OCI-LY3 (cell line): ENCODE measurements around the gene APAF1.

ENCODE experiments used
- H2AFZ ChIP-seq: fragments of 200-600, 300-600 bp; shearing (Covaris generic); 2 replicates; pipeline ENCODE4 v1.6.0; 2014; ENCODE audit warnings: antibody characterized with exemption, low read depth, low read length
- H3K27ac ChIP-seq: fragments of 200-600, 300-600 bp; sonication (generic); 2 replicates; pipeline ENCODE4 v1.5.1; 2014; ENCODE audit warnings: mild to moderate bottlenecking, low read length, moderate library complexity, mixed read lengths
- H3K27me3 ChIP-seq: fragments of 200-600, 300-600 bp; sonication (generic); 2 replicates; pipeline ENCODE4 v1.6.1; 2014; ENCODE audit warnings: low read depth, low read length, mixed read lengths
- H3K36me3 ChIP-seq: fragments of 200-600, 300-600 bp; sonication (generic); replicated peaks from 2 replicates; pipeline ENCODE3; 2014; ENCODE audit warnings: low read depth, low read length, mixed read lengths
- H3K4me1 ChIP-seq: fragments of 300-600, 200-600 bp; sonication (generic); 2 replicates; pipeline ENCODE4 v1.6.1; 2014; ENCODE audit warnings: low read length, mixed read lengths
- H3K4me2 ChIP-seq: fragments of 200-600, 300-600 bp; sonication (generic); 2 replicates; pipeline ENCODE4 v1.6.1; 2014; ENCODE audit warnings: low read length, mixed read lengths
- H3K4me3 ChIP-seq: fragments of 300-600, 200-600 bp; sonication (generic); 2 replicates; pipeline ENCODE4 v1.5.1; 2014; ENCODE audit warnings: antibody characterized with exemption, mild to moderate bottlenecking, low read length, moderate library complexity
- H3K79me2 ChIP-seq: fragments of 300-600, 200-600 bp; shearing (Covaris generic); 2 replicates; pipeline ENCODE4 v1.6.1; 2014; ENCODE audit warnings: mild to moderate bottlenecking, low read length, mixed read lengths
- H3K9ac ChIP-seq: fragments of 300-600, 200-600 bp; shearing (Covaris generic); 2 replicates; pipeline ENCODE4 v1.6.0; 2014; ENCODE audit warnings: mild to moderate bottlenecking, low read length, moderate library complexity
- H3K9me3 ChIP-seq: fragments of 200-600, 300-600 bp; shearing (Covaris generic); 2 replicates; pipeline ENCODE4 v1.6.1; 2014; ENCODE audit warnings: low read length, mixed read lengths; ENCODE audit not compliant: insufficient read depth
- H4K20me1 ChIP-seq: fragments of 200-600, 300-600 bp; sonication (generic); 2 replicates; pipeline ENCODE4 v1.6.1; 2016; ENCODE audit warnings: low read length, mixed read lengths; ENCODE audit not compliant: insufficient read depth
- CTCF ChIP-seq: fragments of 200-600, 300-600 bp; sonication (generic); IDR thresholded peaks from 2 replicates; pipeline ENCODE4 v1.5.1; 2014; ENCODE audit warnings: antibody characterized with exemption, low read length, low read depth
- EZH2phosphoT487 ChIP-seq: fragments of 200-600 bp; shearing (Covaris generic); IDR thresholded peaks from 2 replicates; pipeline ENCODE4 v1.6.1; 2018; ENCODE audit warnings: antibody characterized with exemption, mixed run types, low read depth

The APAF1 gene

DNA sequence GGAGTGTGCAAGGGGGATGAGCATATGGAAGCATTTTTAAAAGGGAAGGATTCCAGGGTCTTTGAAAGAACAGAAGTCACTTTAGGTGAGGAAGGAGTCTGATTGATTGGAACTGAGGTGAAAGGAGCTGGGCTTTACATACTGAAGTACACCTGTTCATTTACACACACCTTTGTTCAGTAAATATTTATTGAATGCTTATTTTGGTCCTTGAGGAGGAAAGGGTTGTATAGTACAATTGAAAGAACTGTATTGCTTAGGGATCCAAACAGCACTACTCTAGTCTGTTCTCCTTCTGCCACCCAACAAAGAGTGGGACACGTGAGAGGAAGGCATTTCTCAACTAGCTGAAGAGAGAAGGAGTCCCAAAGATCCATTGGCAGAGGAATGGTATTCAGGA is 63.9 kb downstream of the APAF1 start:
- no peaks in the 10 kb centered on the region for H3K4me1 ChIP-seq
- no peak for TF ChIP-seq EZH2phosphoT487
- TF ChIP-seq CTCF = no peak
- H3K9me3 ChIP-seq = no peaks in the 10 kb centered on the region
- H3K27me3 ChIP-seq = no peaks in the 10 kb centered on the region
- H3K4me3 ChIP-seq = no peak overlapping the region
- no peaks in the 10 kb centered on the region for H4K20me1 ChIP-seq
- H2AFZ ChIP-seq = no peak overlapping the region
- H3K79me2 ChIP-seq = no peaks in the 10 kb centered on the region
- no peak overlapping the region for H3K4me2 ChIP-seq
- H3K27ac ChIP-seq = no peak overlapping the region
- H3K9ac ChIP-seq = no peak overlapping the region
- peaks cover 14% of the 10 kb centered on the region for H3K36me3 ChIP-seq

GRCh38 chr12:98714426-98714825 is 69.3 kb downstream of the APAF1 start:
- no peak overlapping the region for H3K4me3 ChIP-seq
- H3K4me2 ChIP-seq = no peak overlapping the region
- no peak overlapping the region for H3K27ac ChIP-seq
- no peak overlapping the region for H3K9ac ChIP-seq
- no peaks in the 10 kb centered on the region for H3K27me3 ChIP-seq
- no peaks in the 10 kb centered on the region for H4K20me1 ChIP-seq
- no peak overlapping the region for H2AFZ ChIP-seq
- TF ChIP-seq CTCF (no peak), EZH2phosphoT487 (no peak)
- H3K79me2 ChIP-seq = no peaks in the 10 kb centered on the region
- no peaks in the 10 kb centered on the region for H3K4me1 ChIP-seq
- no peaks in the 10 kb centered on the region for H3K9me3 ChIP-seq
- H3K36me3 ChIP-seq = peaks cover 18% of the 10 kb centered on the region

GRCh38 chr12:98719515-98720504 is 74.7 kb downstream of the APAF1 start:
- Histone ChIP-seq H3K9me3 (no peaks in the 10 kb centered on the region), H3K79me2 (no peaks in the 10 kb centered on the region), H4K20me1 (no peaks in the 10 kb centered on the region), H3K4me2 (peak overlapping the region; percentile 62), H3K4me1 (peaks cover 36% of the 10 kb centered on the region), H3K4me3 (peak overlapping the region; percentile 13; the same call in 1 of the 2 replicates), H2AFZ (no peak overlapping the region), H3K27ac (peak overlapping the region; percentile 51), H3K36me3 (peaks cover 17% of the 10 kb centered on the region), H3K9ac (no peak overlapping the region), H3K27me3 (no peaks in the 10 kb centered on the region)
- TF ChIP-seq CTCF = no peak
- TF ChIP-seq EZH2phosphoT487 = no peak

DNA sequence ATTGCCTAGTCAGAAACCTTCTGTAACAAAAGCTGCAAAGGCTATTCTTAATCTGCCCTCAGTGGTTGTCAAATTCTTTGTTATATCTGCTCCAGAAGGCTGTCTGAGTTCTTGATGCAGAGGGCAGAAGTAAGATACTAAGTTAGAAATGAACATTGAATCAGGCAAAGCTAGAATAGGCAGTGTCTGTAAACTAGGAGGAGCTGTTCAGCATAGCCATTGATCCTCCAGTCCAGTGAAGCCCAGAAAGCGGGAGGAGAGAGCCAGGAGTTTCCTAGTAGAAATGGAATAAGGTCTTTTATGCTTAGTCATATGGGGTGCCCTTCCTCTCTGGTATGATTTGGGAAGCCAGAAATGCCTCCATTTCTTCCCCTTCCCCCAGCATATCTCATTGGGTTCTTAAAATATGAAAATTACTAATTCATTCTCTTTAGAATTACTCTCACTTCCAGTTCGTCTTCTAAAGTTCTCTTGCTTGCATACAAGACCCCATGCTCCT is 76.2 kb downstream of the APAF1 start:
- H3K4me2 ChIP-seq = peak overlapping the region; percentile 69
- H2AFZ ChIP-seq = no peak overlapping the region
- no peak overlapping the region for H3K9ac ChIP-seq
- H3K27ac ChIP-seq = peak overlapping the region; percentile 44
- H4K20me1 ChIP-seq = no peaks in the 10 kb centered on the region
- TF ChIP-seq CTCF (no peak; the same call in 1 of the 2 replicates), EZH2phosphoT487 (no peak)
- H3K9me3 ChIP-seq = no peaks in the 10 kb centered on the region
- H3K4me1 ChIP-seq = peaks cover 38% of the 10 kb centered on the region
- H3K4me3 ChIP-seq = peak overlapping the region; percentile 30; the same call in 1 of the 2 replicates
- no peaks in the 10 kb centered on the region for H3K79me2 ChIP-seq
- H3K36me3 ChIP-seq = peaks cover 18% of the 10 kb centered on the region
- no peaks in the 10 kb centered on the region for H3K27me3 ChIP-seq
